Globus pallidus (tissue), 1 donor: Measurements from ENCODE around the gene PXMP4.
A peak's percentile ranks its signal among the peaks of the same experiment; 100 is the strongest.

Source experiments
- DNase-seq: peaks from one replicate; pipeline ENCODE4 v3.0.0-alpha.2; 2015; ENCODE audit warnings: low spot score

Gene PXMP4

DNA sequence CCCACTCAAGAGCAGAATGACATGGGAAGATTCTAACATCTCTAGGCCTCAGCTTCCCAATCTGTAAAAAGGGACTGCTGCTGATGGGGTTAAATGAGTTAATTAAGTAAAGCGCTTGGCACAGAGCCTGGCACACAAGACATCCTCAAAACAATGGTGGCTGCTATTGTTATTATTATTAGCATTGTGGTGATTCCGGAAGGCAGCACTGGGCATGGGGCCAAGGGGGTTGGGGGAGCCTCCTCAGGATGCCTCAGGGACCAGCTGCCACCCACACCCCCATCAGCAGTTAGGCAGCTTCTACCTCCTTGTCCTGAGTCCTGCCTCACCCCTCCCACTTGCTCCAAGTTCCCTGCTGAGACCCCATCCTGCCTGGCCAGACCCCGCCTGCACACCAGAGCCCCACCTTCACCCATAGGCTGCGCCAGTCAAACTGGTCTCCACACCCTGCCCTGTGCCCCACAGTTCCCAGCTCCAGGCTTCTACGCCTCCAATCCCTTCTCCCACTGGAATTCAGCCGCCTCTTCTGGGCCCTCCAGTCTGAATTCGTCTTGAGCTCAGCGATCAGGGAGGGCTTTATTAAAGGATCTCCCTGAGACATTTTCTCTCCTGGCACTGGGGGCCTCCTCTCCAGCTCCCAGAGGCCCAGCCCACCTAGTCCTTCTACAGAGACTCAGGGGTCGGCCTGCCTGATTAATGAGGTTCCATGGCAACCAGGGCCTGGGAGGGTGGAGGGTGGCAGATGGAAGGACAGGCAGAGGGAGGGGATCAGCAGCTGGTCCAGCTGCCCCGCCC is 35.4 kb downstream of the PXMP4 start:
- no peak for DNase-seq

DNA sequence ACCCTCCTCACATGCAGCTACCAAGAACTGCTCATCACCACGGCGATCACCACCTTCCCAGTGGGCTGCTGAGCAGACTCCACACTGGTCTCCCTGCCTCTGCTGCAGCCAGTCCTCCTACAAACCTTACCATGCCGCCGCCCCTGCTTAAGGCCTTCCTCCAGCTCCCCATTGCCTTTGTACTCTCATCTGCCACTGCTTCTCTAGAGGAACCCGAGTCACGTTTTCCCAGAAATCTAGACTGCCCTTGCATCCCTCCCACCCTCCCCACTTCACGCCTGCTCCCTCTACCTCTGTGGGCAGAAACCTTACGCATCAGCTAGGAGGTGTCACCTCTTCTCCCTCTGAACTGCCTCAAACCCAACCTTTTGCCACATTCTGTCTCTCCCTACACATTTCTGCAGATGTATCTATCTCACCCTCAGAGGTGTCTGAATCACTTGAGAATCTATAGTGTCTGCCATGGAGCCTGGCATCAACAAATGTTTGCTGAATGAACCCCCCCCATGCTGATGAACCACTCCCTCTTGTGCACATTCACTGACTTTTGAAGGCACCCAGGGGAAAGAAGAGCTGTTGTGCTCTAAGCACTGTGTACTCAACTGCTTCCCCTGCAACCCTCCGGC is 38.3 kb downstream of the PXMP4 start:
- no peak for DNase-seq

DNA sequence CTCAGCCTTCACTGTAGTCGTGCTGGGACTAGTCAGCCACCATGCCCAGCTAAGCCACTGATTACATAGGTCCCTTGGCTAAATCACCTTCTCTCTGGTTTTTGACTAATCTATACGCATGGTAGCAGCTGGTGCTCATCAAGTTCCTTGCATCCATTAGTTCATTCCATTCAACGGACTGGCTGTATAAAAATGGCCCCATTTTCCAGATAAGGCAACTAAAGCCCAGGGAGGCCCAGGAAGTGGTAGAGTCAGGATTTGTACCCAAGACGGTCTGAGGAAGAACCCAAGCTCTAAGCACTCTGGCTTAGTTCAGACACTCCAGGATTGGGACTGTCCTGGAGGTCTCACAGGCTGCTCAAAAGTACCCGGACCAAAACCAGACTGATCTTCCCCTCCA is 38.8 kb downstream of the PXMP4 start:
- DNase-seq, result no peak

DNA sequence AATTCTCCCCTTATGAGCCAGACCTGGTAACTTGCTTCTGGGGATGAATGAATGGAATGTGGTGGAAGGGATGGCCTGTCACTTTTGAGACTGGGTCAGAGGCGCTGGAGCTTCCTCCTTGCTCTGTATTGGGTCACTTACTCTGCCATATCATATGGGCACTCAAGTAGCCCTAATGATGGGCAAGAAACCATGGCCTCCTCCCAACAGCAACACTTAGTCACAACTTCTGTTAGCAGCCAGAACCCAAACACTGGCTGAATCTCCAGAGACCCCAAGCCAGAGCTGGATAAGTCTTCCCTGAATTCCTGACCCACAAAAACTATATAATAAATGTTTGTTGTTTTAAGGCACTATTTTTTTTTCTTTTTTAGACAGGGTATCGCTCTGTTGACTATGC is 39.4 kb downstream of the PXMP4 start:
- DNase-seq, result no peak

DNA sequence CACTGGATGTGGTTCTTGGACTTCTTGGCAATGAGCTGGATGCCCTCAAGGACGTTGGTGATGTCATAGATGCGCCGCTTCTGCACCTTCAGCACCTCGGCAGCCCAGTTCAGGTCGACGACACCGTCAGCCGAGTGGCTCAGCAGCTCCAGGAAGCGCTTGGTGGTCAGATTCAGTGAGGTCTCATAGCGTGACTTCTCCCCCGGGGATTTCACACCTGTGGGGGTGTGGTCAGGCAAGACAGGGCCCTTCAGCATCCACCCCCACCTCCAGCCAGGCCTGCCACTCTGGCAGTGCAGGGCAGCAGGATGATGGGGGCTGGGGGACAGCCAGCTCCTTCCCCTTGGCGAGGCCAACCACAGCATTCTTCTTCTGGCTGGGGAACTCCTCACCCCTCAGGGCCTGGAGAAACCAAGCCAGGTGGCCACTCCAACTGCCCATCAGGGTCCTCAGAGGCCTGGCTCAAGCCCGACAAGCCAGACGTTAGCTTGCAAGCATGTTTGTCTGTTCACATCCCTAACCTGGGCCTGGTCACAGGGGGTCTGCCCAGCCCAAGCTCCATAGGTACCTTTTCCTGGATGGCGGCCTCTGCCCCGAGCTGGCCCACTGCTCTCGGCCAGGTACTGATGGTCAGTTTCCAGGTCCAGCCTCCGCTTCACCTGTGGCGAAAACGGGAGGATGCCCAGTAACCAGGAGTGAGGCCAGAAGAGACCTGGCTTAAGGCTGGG is 40.2 kb downstream of the PXMP4 start:
- DNase-seq, result no peak

DNA sequence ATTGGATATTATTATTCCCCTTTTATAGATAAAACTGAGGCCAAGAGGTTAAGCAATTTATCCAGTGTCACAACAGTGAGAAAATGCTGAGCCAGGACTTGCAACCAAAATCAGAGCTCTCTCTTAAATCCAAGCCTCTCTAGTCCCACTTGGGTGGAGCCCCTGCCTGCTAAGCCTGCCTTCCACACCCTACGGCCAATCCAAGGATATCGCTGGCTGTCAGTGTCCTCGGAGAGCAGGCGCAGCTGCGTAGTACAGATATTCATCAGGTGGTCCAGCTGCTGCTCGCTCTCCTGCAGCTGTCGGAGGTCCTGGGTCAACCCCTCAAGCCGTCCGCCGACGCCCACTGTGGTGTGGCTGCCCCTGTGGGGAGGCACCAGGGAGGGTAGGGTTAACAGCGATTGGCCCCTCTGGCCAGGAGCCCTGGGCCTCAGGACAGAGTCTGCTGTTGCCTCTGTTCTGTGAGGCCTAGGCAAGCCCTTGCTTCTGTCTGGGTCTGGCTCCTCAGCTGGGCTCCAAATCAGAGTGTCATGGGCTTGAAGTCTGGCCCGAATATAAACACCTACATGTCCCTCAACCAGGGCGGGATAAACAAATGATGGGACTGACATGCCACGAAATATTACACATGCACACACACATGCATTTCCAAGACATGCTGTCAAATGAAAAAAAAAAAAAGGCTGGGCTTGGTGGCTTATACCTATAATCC is 42.0 kb downstream of the PXMP4 start:
- no peak for DNase-seq

DNA sequence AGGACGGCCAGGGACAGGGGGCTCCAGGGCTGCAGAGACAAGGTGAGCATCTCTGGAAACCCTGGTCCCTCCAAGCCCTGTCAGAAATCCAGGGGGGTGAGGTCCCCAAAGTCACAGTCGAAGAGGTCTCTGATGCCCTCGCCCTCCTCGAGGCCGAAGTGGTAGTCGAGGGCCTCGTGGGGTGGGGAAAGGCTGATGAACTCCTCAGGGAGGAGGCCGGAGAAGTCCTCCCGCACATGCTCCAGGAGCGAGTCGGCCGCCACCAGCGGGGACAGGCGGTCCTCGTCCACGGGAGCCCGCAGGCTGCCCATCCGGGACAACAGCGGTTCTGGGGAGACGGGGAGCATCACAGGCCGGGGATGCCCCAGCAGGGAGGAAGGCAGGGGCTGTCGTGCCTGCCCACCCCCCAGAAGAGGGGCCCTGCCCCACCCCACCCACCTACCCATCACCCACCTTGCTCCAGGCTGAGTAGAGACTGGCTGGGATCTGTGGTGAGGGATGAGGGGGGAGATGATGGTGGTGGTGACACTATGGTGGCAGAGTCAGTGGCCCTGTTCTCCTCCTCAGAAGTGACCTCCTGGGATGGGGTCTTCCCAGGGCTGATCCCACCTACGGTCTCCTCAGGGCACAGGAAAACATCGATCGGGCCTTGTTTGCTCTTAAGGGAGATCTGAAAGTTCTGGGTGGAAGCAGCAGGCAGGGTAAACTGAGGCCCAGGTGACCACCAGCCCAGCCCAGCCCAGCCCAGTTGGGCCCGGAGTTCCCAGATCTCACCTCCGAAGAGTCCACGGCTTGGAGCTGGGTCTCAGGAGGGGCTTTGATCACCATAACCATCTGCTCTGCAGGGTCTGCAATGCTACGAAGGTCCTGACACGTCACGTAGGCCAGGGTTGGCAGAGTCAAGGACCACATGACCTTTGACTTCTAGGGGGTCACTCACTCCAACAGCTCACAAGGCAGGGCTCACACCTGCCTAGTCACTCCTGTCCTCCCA is 43.2 kb downstream of the PXMP4 start:
- no peak for DNase-seq

DNA sequence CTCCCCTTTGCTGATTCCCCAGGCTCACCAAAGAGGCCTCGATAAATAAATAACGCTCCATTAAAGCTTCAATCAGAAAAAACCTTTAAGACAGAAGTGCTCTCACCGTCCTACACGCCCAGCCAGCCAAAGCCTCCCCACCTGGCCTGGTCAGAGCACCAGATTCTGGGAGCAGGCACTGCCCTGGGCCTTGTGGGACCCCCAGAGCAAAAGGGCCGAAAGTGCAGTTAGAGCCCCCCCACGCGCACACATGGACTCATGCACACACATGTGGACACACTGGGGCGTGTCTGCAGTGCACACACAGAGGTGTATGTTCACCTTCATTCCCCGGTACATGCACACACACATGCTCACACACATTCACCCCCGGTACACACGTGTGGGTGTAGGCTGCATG is 44.0 kb downstream of the PXMP4 start:
- DNase-seq, result no peak

DNA sequence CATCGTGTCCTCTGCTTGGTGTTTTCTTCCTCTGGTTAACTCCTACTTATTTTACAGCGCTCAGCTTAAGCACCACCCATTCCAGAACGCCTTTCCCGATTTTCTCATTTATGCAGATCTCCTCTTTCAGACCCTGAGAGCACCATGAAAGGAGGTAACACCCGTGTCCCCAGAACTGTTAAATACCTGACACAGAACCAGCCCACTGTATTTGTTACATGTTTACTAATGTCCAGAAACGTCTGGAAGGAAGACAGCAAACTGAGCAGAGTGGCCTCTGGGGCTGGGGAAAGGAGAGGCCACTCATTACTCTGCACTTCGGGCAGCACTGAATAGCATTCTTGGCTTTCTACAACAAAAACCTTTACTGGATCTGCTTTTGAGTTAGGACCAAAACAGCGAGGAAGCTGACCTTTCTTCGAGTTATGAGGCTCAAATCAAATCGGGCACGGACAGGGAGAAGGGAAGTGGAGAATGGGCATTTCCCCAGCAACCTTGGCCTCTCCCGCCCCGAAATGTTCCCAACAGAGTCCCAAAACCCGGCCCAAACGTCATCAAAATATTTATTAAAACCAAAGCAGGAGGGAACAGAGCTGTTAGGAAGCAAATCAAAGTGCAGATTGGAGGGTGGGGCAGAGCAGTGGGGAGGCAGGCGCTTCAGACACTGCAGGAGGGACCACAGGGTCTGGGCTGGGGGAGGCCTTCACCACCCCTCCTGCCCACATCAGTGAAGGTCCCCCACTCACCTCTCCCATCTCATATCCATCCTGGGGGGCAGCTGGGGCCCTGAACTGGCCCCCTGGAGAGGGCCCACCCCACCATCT is 44.8 kb downstream of the PXMP4 start:
- DNase-seq, result no peak

DNA sequence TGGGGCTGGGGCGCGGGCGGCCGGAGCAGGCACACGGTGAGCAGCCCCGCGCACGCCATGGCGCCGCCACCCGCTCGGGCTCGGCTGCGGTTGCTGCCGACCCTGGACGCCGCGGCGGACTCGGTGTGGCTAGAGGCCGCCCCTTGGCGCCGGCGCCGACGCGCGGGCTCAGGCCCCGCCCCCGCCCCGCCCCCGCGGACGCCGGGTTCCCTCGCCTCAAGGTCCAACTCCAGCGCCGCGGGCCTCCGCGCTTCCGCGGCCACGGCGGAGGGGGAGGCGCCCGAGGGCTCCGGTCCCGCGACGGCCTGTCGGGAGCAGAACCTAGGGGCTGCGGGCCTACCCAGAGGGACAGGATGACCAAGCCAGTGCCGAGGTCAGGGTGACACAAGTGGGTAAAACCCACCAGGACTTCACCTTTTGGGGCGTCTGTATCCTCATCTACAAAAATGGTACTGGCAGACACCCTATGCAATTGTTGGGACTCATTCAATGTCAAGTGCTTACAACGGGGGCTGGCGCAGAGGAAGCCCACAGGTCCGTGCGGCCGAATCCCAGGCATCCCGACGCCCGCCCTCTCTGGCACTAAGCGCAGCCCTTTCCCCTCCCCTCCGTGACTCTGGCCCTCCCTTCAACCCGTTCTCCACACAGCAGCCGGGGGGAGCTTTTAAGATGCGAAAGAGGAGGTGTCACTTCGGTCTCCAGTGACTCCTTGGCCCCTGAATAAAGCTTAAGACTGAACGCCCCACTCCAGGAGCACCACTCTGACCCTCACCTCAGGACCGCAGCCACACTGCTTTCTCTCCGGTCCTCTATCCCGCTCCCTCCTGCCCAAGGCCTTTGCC is 45.6 kb downstream of the PXMP4 start, which contains the start of gene NECAB3:
Gene NECAB3, minus strand, starts transcription at position 135 of the 842 bp plus-strand sequence. Its CDS starts 76 bp downstream, at position 59.
- DNase-seq, result peak; percentile 81

DNA sequence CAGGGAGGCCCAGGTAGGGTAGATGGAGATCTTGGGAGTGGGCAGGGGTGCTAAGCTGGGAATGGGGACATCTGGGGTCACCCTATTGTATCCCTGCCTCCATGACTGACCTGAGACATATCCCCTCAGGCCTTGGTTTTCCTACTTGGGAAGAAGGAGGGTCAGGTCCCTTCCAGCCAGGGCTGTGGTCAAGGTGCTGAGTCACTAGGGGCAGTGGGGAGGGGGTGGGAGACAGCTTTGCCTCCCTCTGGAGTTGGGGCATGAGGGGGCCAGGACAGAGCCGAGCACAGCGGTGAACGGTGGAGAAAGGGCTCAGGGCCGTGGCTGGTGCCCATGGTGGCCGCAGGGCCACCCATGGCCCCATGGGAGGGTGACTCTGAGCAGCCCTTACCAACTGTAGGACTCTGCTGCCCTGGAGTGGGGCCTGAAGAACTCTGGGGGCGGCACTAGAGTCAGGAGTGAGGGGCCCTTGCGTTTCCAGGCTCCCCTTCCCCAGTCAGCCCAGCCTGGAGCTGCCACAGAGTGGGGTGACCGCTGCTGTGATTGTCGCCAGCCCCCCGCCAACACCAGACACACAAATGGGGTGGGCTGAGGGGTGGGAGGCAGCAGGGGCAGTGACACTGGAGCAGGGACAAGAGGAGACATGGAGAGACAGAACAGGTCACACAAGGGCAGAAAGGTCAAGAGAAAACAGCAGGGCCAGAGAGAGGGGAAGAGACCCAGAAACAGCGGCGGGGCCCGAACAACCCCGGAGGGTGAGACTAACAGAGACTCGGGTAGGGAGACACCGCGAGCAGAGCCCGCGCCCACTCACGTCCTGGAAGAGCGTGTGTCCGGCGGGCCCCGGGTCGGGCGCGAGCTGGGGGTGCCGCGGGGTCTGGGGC is 46.5 kb downstream of the PXMP4 start:
- no peak for DNase-seq

DNA sequence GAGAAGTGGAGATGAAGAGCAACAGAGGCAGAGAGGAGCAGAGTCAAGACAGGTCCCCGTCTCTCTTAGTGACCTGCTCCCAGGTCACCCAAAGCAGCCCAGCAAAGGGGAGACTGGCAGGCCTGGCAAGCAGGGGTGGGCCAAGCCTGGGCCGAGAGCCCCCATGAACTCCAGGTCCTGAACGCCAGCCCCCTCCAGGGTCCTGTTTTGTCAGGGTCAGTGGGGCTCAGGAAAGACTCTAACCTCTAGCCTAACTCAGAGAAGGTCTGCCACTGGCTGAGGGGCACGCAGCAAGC is 47.0 kb downstream of the PXMP4 start:
- no peak for DNase-seq

DNA sequence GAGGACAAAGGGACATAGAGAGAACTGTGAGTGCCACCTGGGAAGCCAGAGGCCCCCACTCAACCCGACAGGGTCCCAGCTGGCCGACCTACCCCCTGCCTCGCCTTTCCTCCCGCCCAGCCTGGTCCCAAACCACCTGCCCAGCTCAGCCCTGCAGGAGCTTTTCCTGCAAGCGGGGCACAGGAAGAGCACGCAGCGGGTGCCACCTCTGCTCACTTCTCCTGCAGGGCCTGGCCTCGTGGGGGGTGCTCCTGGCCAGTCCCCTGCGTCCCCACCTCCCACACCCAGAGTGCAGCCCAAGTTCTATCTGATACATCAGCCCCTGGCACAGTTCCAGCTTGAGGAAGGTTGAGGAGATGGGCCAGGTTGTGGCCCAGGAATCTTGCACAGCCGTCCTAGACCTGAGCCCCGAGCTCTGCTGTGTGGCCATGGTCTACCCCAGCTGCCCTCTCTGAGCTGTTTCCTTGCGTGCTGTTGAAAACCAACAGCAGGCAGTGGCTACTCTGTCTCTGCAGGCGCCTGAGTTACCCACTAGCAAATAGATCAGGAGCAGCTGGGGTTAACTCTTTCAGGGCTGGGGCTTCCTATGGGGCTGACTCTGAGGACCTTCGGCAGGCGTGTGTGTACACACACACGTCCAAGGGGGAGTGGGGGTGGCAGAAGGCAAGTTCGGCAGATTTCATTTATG is 47.5 kb downstream of the PXMP4 start:
- no peak for DNase-seq

DNA sequence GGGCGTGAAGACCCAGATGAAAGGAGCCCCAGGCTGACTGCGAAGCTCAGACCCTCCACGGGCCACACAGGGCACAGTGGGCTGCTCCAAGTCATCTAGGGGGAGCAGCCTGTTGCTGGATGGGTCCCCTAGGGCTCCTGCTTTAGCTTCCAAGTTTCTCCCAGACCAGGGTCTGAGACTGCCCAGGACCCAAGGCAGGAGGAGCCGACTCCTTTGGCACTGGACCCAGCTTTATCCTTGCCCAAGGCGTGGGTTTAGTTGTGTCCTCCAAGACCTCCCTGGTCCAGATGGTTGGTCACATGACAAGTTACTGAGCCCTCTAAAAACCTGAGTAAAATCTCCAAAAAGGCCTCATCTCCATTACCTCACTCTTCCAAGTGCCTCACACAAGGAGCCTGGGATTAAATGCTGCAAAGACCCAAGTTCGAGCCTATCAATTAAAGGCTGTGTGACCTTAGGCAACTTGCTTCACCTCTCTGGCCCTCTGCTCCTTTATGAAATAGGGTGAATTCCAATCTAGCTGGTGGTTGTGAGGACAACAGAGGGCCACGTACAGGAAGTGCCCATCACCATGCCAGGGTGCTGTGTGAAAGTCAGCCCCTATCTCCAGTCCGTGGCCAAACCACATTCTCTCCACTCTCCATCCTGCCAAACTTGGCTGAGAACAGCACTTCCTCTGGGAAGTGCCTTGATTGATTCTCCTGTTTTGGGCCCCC is 48.4 kb downstream of the PXMP4 start:
- DNase-seq, result no peak

DNA sequence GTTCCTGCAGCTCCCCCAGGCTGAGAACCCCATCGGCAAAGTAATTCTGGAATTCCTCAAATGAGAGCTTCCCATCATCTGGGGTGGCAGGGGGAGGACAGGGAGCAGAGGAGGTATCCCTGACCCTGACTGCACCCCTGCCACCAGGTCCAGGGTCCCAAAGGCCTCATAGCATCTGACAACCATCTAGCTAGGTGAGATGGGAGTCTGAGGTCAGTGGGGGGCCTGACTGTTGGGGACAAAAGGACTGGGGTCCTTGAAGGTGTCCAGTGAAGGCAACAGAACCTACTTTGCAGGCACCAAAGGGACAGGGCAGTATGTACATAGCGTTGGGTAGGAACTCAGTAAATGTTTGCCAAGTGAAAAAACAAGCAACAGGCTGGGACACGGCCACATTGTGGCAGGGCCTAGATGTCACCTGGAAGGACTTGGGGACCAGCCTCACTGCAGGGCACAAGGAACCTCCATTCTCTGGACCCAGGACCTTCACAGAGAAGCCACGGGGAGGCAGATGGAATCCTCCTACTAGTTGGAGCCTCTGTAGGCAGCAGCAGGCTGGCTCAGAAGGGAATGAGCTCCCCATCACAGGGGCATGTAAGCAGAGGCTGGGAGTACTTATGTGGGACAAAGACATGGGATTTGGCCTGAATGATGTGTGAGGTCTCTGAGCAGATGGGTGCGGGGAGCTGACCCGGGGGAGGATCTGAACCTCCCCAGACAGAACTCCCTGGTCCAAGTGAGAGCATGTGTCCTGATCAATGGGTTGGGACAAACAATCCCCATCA is 49.2 kb downstream of the PXMP4 start:
- DNase-seq, result no peak

DNA sequence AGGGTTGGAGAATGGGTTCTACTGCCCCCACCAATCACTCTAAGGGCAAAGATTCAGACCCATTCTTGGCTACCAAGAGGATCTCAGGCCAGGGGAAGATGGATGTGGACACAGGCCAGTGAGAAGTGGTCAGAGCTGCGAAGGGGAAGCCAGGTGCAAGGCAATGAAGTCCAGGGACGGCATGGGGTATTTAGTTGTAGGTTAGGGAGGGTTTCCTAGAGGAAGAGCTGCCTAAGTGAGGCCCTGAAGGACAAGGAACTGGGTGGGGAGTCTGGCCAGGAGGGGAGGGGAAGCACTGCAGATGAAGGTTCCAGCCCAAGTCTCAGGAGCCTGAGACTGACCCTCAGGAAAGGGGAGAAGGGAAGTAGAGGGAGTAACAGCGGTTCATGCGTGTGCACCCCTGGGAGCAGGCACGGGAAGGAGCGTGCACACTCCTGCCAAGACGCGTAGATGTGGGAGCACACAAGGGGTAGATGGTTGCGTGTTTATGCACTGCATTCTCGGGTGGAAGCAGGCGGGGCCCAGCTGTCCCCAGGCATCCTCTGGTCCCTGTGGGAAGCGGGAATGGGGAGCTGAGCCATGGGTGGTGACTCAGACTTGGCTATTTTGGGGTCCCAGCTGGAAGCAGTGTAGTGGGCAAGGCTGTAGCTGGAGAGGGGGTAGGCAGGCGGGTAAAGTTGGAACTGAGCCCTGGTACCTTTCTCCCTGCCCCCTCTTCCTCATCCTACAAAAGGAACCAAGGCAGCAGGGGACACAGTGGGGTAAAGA is 50.1 kb downstream of the PXMP4 start:
- no peak for DNase-seq
